OCI-LY7 (cell line): ENCODE measurements around the gene DEF6. TPM values are rescaled to one million over a fixed set of nuclear protein-coding genes. Genes with fewer than 3 reads are reported as not detected.
"Not testable (repeated sequence)": the region's sequence is repeated elsewhere in the genome, so short reads cannot be mapped to it uniquely, and the experiment has no call there.

Experiments used
- BruUV-seq: library from RNA; stranded (reverse); fragments of 400-500 nt; replicated peaks from 2 replicates; lab custom pipeline; 2021; lab: Mats Ljungman, UMichigan
- CTCF ChIA-PET: fragments of 300-600 bp; sonication (Branson Sonifier 250); formaldehyde crosslinking; loops from one replicate; lab custom pipeline; 2022; ENCODE audit warnings: antibody characterized with exemption; ENCODE audit not compliant: unreplicated experiment; lab: Charles Lee
- POLR2A ChIA-PET: fragments of 300-600 bp; sonication (Branson Sonifier 250); formaldehyde crosslinking; loops from one replicate; lab custom pipeline; 2022; ENCODE audit warnings: antibody characterized with exemption; lab: Charles Lee
- DNase-seq: peaks from one replicate; pipeline ENCODE4 v3.0.0-alpha.2; 2015; ENCODE audit warnings: low spot score
- H2AFZ ChIP-seq: fragments of 200-600 bp; sonication (generic), shearing (Covaris generic); 2 replicates; pipeline ENCODE4 v1.6.1; 2014; ENCODE audit warnings: mild to moderate bottlenecking, antibody characterized with exemption, low read length, moderate library complexity
- H3K27ac ChIP-seq: fragments of 200-600 bp; sonication (generic); 2 replicates; pipeline ENCODE4 v1.5.1; 2014; ENCODE audit warnings: mixed run types, low read depth, mild to moderate bottlenecking, moderate library complexity, low read length, inconsistent platforms; ENCODE audit not compliant: poor library complexity, severe bottlenecking
- H3K36me3 ChIP-seq: fragments of 200-600 bp; sonication (generic); 2 replicates; pipeline ENCODE4 v1.6.1; 2014; ENCODE audit warnings: mild to moderate bottlenecking, antibody characterized with exemption, low read length, moderate library complexity, mixed read lengths; ENCODE audit not compliant: insufficient read depth
- H3K4me1 ChIP-seq: fragments of 200-600 bp; sonication (generic); 2 replicates; pipeline ENCODE4 v1.5.1; 2014; ENCODE audit warnings: mild to moderate bottlenecking, low read length; ENCODE audit not compliant: insufficient read depth, poor library complexity, severe bottlenecking
- H3K4me2 ChIP-seq: fragments of 200-600 bp; sonication (generic); 2 replicates; pipeline ENCODE4 v1.6.1; 2014; ENCODE audit warnings: mild to moderate bottlenecking, low read length
- H3K4me3 ChIP-seq: fragments of 200-600 bp; sonication (generic); 2 replicates; pipeline ENCODE4 v1.5.1; 2014; ENCODE audit warnings: mild to moderate bottlenecking, low read depth, low read length; ENCODE audit not compliant: poor library complexity, severe bottlenecking
- H3K79me2 ChIP-seq: fragments of 200-600 bp; sonication (generic); 2 replicates; pipeline ENCODE4 v1.6.1; 2016; ENCODE audit warnings: low read depth, mild to moderate bottlenecking, low read length, moderate library complexity, mixed read lengths; ENCODE audit not compliant: insufficient read depth
- H3K9me2 ChIP-seq: fragments of 200-600 bp; sonication (generic); 2 replicates; pipeline ENCODE4 v1.6.1; 2016; ENCODE audit warnings: mild to moderate bottlenecking, low read length, mixed read lengths; ENCODE audit not compliant: insufficient read depth
- H3K9me3 ChIP-seq: fragments of 200-600 bp; sonication (generic); 2 replicates; pipeline ENCODE4 v1.6.1; 2014; ENCODE audit warnings: mild to moderate bottlenecking, mixed run types, low read length, mixed read lengths
- H4K20me1 ChIP-seq: fragments of 200-600 bp; sonication (generic); 2 replicates; pipeline ENCODE4 v1.6.1; 2014; ENCODE audit warnings: mild to moderate bottlenecking, antibody characterized with exemption, low read length, moderate library complexity, mixed read lengths; ENCODE audit not compliant: insufficient read depth
- CTCF ChIP-seq: fragments of 200-600 bp; sonication (generic); conservative IDR thresholded peaks from 2 replicates; pipeline ENCODE4 v1.5.1; 2014; ENCODE audit warnings: mild to moderate bottlenecking, antibody characterized with exemption, low read length, moderate library complexity, mixed read lengths
- EZH2phosphoT487 ChIP-seq: fragments of 200-600 bp; sonication (generic); IDR thresholded peaks from 2 replicates; pipeline ENCODE4 v1.6.1; 2018; ENCODE audit warnings: low read depth, borderline replicate concordance, mild to moderate bottlenecking, mixed run types, antibody characterized with exemption, low read length, moderate library complexity, mixed read lengths
- intact Hi-C: fragments of 100-400 bp; cut with micrococcal nuclease; formaldehyde crosslinking; loops from one replicate; pipeline ENCODE4 v1.10.0; 2022; ENCODE audit not compliant: unreplicated experiment
- total RNA-seq, 2 experiments: library from RNA; depleted of rRNA in 1 of 2; stranded (reverse); fragments of >200 nt in 1 of 2; shearing (Covaris generic) in 1 of 2; gene quantifications; 2 replicates each; pipeline ENCODE4 v1.2.3, GENCODE V29; 2014 to 2022

DEF6 gene
- total RNA-seq, 2 experiments from 2014 or later = 53.8 to 56.8 TPM

- no peaks in the 10 kb centered on the region for H4K20me1 ChIP-seq
Observed at GRCh38 chr6:35330541-35331119, 33.0 kb downstream of the DEF6 start.

GRCh38 chr6:35332074-35332887, 34.7 kb downstream of the DEF6 start:
- peak; percentile 34 for DNase-seq
- H3K36me3 ChIP-seq, H3K79me2 ChIP-seq, H2AFZ ChIP-seq, POLR2A ChIA-PET, H3K4me2 ChIP-seq, H3K4me1 ChIP-seq, intact Hi-C loops, BruUV-seq, H3K27ac ChIP-seq, H3K9me2 ChIP-seq, H4K20me1 ChIP-seq, H3K4me3 ChIP-seq: not testable (repeated sequence)
- H3K9me3 ChIP-seq = peaks cover 15% of the 10 kb centered on the region
- CTCF ChIA-PET = interaction anchor here (0.6 to 0.9 kb wide), 2 partner anchors 11 to 387 kb away, joined by 7 to 16 read pairs; no protein-coding TSS in a partner anchor
- 0 out of 2 replicates have a peak, but pooled peaks have one; percentile 16 for TF ChIP-seq CTCF

More at GRCh38 chr6:35330541-35331119, 33.0 kb downstream of the DEF6 start:
- peaks cover 9% of the 10 kb centered on the region for H3K36me3 ChIP-seq
- peaks cover 11% of the 10 kb centered on the region for H3K4me1 ChIP-seq
- no peak overlapping the region for H3K4me3 ChIP-seq
- H3K27ac ChIP-seq = no peak overlapping the region
- H3K79me2 ChIP-seq = no peaks in the 10 kb centered on the region
- no peaks in the 10 kb centered on the region for H3K9me2 ChIP-seq
- H2AFZ ChIP-seq = no peak overlapping the region
- TF ChIP-seq EZH2phosphoT487 (no peak), CTCF (no peak)
- no TSS peak for BruUV-seq
- no peak overlapping the region for H3K4me2 ChIP-seq
- peaks cover 15% of the 10 kb centered on the region for H3K9me3 ChIP-seq
- no peak for DNase-seq
- ChIA-PET POLR2A (interaction anchor here (0.6 to 0.9 kb wide), 2 partner anchors 29 to 620 kb away, joined by 3 to 4 read pairs; no protein-coding TSS in a partner anchor), CTCF (no interaction called here)
- intact Hi-C loops = no loop called here
